GM23248 (cell line): ENCODE measurements around the gene SEMA5A. TPM values are rescaled to one million over a fixed set of nuclear protein-coding genes. Genes with fewer than 3 reads are reported as not detected.

Experiments
- DNase-seq: peaks from one replicate; pipeline ENCODE4 v3.0.0-alpha.2; 2015
- H2AFZ ChIP-seq: fragments of 200-600 bp; sonication (generic); 2 replicates; pipeline ENCODE4 v1.6.1; 2016; ENCODE audit warnings: antibody characterized with exemption
- H3F3A ChIP-seq: fragments of 200-600 bp; sonication (generic); 2 replicates; pipeline ENCODE4 v1.6.1; 2016; ENCODE audit warnings: mild to moderate bottlenecking, antibody characterized with exemption, mixed run types; ENCODE audit not compliant: insufficient read depth
- H3K27ac ChIP-seq: fragments of 200-600 bp; sonication (generic); 2 replicates; pipeline ENCODE4 v1.5.1; 2016; ENCODE audit warnings: mild to moderate bottlenecking
- H3K27me3 ChIP-seq: fragments of 200-600 bp; sonication (generic); replicated peaks from 2 replicates; pipeline ENCODE4 v1.6.1; 2016; ENCODE audit warnings: mild to moderate bottlenecking; ENCODE audit not compliant: insufficient read depth
- H3K36me3 ChIP-seq: fragments of 200-600 bp; sonication (generic); 2 replicates; pipeline ENCODE4 v1.6.1; 2016; ENCODE audit warnings: low read depth, mild to moderate bottlenecking
- H3K4me1 ChIP-seq: fragments of 200-600 bp; sonication (generic); 2 replicates; pipeline ENCODE4 v1.6.1; 2016; ENCODE audit warnings: mild to moderate bottlenecking; ENCODE audit not compliant: insufficient read depth
- H3K4me2 ChIP-seq: fragments of 200-600 bp; sonication (generic); one replicate; pipeline ENCODE4 v1.6.1; 2016; ENCODE audit warnings: mild to moderate bottlenecking; ENCODE audit not compliant: unreplicated experiment
- H3K4me3 ChIP-seq: fragments of 200-600 bp; sonication (generic); 2 replicates; pipeline ENCODE4 v1.5.1; 2016; ENCODE audit warnings: mild to moderate bottlenecking
- H3K79me2 ChIP-seq: fragments of 200-600 bp; sonication (generic); 2 replicates; pipeline ENCODE4 v1.6.1; 2016; ENCODE audit warnings: mild to moderate bottlenecking; ENCODE audit not compliant: insufficient read depth
- H3K9ac ChIP-seq: fragments of 200-600 bp; sonication (generic); 2 replicates; pipeline ENCODE4 v1.6.1; 2016; ENCODE audit warnings: mild to moderate bottlenecking
- H3K9me2 ChIP-seq: fragments of 200-600 bp; sonication (generic); 2 replicates; pipeline ENCODE4 v1.6.1; 2016; ENCODE audit warnings: mixed run types, mild to moderate bottlenecking, moderate library complexity; ENCODE audit not compliant: insufficient read depth
- H3K9me3 ChIP-seq: fragments of 200-600 bp; sonication (generic); one replicate; pipeline ENCODE4 v1.6.1; 2017; ENCODE audit warnings: low read depth
- H4K20me1 ChIP-seq: fragments of 200-600 bp; sonication (generic); 2 replicates; pipeline ENCODE4 v1.6.0; 2016; ENCODE audit not compliant: insufficient read depth
- EZH2 ChIP-seq: fragments of 200-600 bp; sonication (generic); IDR thresholded peaks from 2 replicates; pipeline ENCODE4 v1.6.1; 2018; ENCODE audit warnings: antibody characterized with exemption, mild to moderate bottlenecking; ENCODE audit not compliant: insufficient read depth, poor library complexity, severe bottlenecking
- EZH2phosphoT487 ChIP-seq: fragments of 200-600 bp; sonication (generic); IDR thresholded peaks from 2 replicates; pipeline ENCODE4 v1.6.1; 2018; ENCODE audit warnings: antibody characterized with exemption, moderate library complexity, mild to moderate bottlenecking, low read depth; ENCODE audit not compliant: insufficient read depth
- WGBS, 2 experiments: methylation state at CpG; one replicate each; pipeline ENCODE4 v1.1.6; 2015 to 2017; ENCODE audit warnings: low lambda C conversion rate in 2 of 2, low coverage in 1 of 2; ENCODE audit errors: missing lambda C conversion rate in 2 of 2; 5-methylcytosine and 5-hydroxymethylcytosine counted together
- in situ Hi-C: fragments of 300-500 bp; cut with MboI; formaldehyde crosslinking; loops from 2 replicates; pipeline ENCODE4 v1.15.0; 2020
- polyA plus RNA-seq: library from polyadenylated mRNA; unstranded; fragments of >200 nt; fragmentation: Nextera tagmentation; extraction: Ambion mirVana; gene quantifications from 2 replicates; pipeline ENCODE4 v1.2.1, GENCODE V29; 2016
- total RNA-seq: library from RNA; depleted of rRNA; stranded (reverse); fragments of >200 nt; shearing (Covaris generic); gene quantifications from 2 replicates; pipeline ENCODE4 v1.2.3, GENCODE V29; 2014

SEMA5A gene
- total and polyA plus RNA-seq, 2 experiments from 2014 or later: 33.5 to 38.2 TPM

- Histone ChIP-seq H3K36me3 (no peaks in the 10 kb centered on the region), H3F3A (peaks cover 28% of the 10 kb centered on the region), H3K9me3 (no peaks in the 10 kb centered on the region), H3K4me1 (peaks cover 22% of the 10 kb centered on the region), H2AFZ (no peak overlapping the region), H3K79me2 (0 out of 2 replicates have a peak, but pooled peaks cover 4% of the 10 kb centered on the region), H4K20me1 (no peaks in the 10 kb centered on the region; the same call in 1 of the 2 replicates), H3K9me2 (no peaks in the 10 kb centered on the region), H3K27ac (no peak overlapping the region), H3K4me3 (no peak overlapping the region), H3K4me2 (no peak overlapping the region), H3K9ac (no peak overlapping the region), H3K27me3 (no peaks in the 10 kb centered on the region)
- no peak for DNase-seq
- in situ Hi-C loops: no loop called here
- 95 to 97% methylated on average over 4 of the region's 4 CpGs for WGBS, 2 experiments
- TF ChIP-seq EZH2 (no peak), EZH2phosphoT487 (no peak)
Measured at GRCh38 chr5:9451037-9451436, 94.8 kb downstream of the SEMA5A start.

- H3K36me3 ChIP-seq: peaks cover 5% of the 10 kb centered on the region; the same call in 1 of the 2 replicates
- H3K4me3 ChIP-seq: no peak overlapping the region
- no peaks in the 10 kb centered on the region for H3K9me2 ChIP-seq
- peaks cover 8% of the 10 kb centered on the region; the same call in 1 of the 2 replicates for H3K4me1 ChIP-seq
- H3K4me2 ChIP-seq: no peak overlapping the region
- H3K27ac ChIP-seq: no peak overlapping the region
- H3K9ac ChIP-seq: no peak overlapping the region
- DNase-seq: peak; percentile 28
- in situ Hi-C loops: no loop called here
- no peaks in the 10 kb centered on the region; the same call in 1 of the 2 replicates for H3F3A ChIP-seq
- H3K27me3 ChIP-seq: no peaks in the 10 kb centered on the region
- H3K9me3 ChIP-seq: no peaks in the 10 kb centered on the region
- 89 to 93% methylated on average over 2 of the region's 2 CpGs for WGBS, 2 experiments
- TF ChIP-seq EZH2phosphoT487 (no peak), EZH2 (no peak)
- no peak overlapping the region for H2AFZ ChIP-seq
- H4K20me1 ChIP-seq: no peaks in the 10 kb centered on the region; the same call in 1 of the 2 replicates
- no peaks in the 10 kb centered on the region for H3K79me2 ChIP-seq
Measured at GRCh38 chr5:9447691-9448090, 98.2 kb downstream of the SEMA5A start.

- no peaks in the 10 kb centered on the region; the same call in 1 of the 2 replicates for H4K20me1 ChIP-seq
- no peak overlapping the region for H3K9ac ChIP-seq
- H3K4me1 ChIP-seq: peaks cover 14% of the 10 kb centered on the region
- no peaks in the 10 kb centered on the region for H3K27me3 ChIP-seq
- no peak overlapping the region for H3K4me2 ChIP-seq
- no peaks in the 10 kb centered on the region for H3K79me2 ChIP-seq
- no peak overlapping the region for H3K4me3 ChIP-seq
- peaks cover 5% of the 10 kb centered on the region; the same call in 1 of the 2 replicates for H3K36me3 ChIP-seq
- no peaks in the 10 kb centered on the region for H3K9me3 ChIP-seq
- WGBS, 2 experiments: 59 to 74% methylated on average over 2 of the region's 2 CpGs
- H2AFZ ChIP-seq: no peak overlapping the region
- TF ChIP-seq EZH2phosphoT487: no peak
- H3F3A ChIP-seq: peaks cover 5% of the 10 kb centered on the region
- peak; percentile 19 for DNase-seq
- in situ Hi-C loops: no loop called here
- no peak overlapping the region for H3K27ac ChIP-seq
- H3K9me2 ChIP-seq: no peaks in the 10 kb centered on the region
Measured at GRCh38 chr5:9445826-9446388, 100.0 kb downstream of the SEMA5A start.

GRCh38 chr5:9444346-9444745 is 101.5 kb downstream of the SEMA5A start:
- Histone ChIP-seq H3K27ac (no peak overlapping the region), H3K4me2 (no peak overlapping the region), H3K4me3 (no peak overlapping the region), H3K4me1 (peaks cover 30% of the 10 kb centered on the region), H3K36me3 (peaks cover 5% of the 10 kb centered on the region; the same call in 1 of the 2 replicates), H4K20me1 (no peaks in the 10 kb centered on the region; the same call in 1 of the 2 replicates), H3K27me3 (no peaks in the 10 kb centered on the region), H3K9ac (no peak overlapping the region), H3K79me2 (no peaks in the 10 kb centered on the region), H3F3A (peaks cover 21% of the 10 kb centered on the region), H2AFZ (no peak overlapping the region), H3K9me2 (no peaks in the 10 kb centered on the region), H3K9me3 (no peaks in the 10 kb centered on the region)
- WGBS, 2 experiments: 80 to 83% methylated on average over 3 of the region's 3 CpGs
- no peak for DNase-seq
- in situ Hi-C loops: no loop called here
- TF ChIP-seq EZH2: no peak
- no peak for TF ChIP-seq EZH2phosphoT487
